Activated T-cell treated with anti-CD3 and anti-CD28 coated beads for 4 hours (primary cell): ENCODE measurements around the gene GJB3.
"Not testable (repeated sequence)": the region's sequence is repeated elsewhere in the genome, so short reads cannot be mapped to it uniquely, and the experiment has no call there.

ENCODE experiments used
- DNase-seq: peaks from one replicate; pipeline ENCODE4 v3.0.0-alpha.2; 2020

The GJB3 gene

DNA sequence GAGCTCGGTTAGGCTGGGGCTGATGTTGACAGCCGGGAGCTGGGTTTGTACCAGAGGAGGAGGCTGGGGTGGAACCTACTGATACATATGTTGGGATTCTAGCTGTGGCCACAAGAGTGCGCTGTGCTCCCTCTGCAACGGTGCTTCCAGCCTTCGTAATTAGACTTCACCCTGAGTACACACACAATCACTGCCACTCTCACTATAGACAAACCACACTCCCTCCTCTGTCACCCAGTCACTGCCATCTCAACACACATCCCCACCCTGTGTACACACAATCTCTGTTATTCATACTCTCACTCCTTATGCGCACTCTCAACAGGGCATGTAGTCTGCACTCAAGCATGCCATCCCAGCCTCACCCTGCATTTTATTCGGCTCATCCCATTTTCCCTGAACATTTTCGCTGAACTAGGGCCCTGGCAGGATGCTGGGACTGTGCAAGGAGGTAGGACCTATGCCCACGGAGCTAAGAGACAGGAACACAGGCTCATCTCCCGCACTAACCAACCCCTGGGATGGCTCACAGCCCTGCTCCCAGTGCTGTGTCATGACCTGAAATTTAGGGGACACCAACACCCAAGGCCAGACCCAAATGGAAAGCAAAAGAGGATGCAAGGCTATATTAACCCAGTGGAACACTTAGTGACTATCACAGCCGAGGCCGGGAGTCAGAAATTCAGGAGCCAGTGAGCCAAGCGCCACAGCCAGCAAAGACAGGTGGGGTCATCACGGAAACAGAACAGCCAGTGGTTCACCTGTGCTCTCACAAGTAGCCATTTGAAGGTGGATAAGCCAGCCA, 5.7 kb downstream of the GJB3 start:
- peak; percentile 40 for DNase-seq

GRCh38 chr1:34787461-34788420, 6.7 kb downstream of the GJB3 start:
- DNase-seq: no peak

- no peak for DNase-seq
Measured at GRCh38 chr1:34790985-34791384, 10.0 kb downstream of the GJB3 start.

GRCh38 chr1:34792424-34792823, 11.4 kb downstream of the GJB3 start:
- DNase-seq: no peak

GRCh38 chr1:34792868-34793727, 12.1 kb downstream of the GJB3 start, which contains the start of gene GJA4:
TSS of gene GJA4 (plus strand) at chr1:34792999. CDS start at chr1:34794214, 1,215 bp downstream.
- DNase-seq: no peak

DNA sequence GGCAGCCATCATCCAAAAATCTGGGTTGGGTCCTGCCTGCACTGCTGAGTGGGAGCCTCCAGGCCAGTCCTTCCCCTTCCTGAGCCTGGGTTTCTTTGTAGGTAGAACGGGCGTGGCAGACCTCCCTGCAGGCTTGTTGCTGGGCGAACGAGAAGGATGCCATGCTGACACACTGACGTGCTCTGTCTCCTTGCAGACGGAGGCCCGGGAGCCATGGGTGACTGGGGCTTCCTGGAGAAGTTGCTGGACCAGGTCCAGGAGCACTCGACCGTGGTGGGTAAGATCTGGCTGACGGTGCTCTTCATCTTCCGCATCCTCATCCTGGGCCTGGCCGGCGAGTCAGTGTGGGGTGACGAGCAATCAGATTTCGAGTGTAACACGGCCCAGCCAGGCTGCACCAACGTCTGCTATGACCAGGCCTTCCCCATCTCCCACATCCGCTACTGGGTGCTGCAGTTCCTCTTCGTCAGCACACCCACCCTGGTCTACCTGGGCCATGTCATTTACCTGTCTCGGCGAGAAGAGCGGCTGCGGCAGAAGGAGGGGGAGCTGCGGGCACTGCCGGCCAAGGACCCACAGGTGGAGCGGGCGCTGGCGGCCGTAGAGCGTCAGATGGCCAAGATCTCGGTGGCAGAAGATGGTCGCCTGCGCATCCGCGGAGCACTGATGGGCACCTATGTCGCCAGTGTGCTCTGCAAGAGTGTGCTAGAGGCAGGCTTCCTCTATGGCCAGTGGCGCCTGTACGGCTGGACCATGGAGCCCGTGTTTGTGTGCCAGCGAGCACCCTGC, 13.2 kb downstream of the GJB3 start:
- no peak for DNase-seq

DNA sequence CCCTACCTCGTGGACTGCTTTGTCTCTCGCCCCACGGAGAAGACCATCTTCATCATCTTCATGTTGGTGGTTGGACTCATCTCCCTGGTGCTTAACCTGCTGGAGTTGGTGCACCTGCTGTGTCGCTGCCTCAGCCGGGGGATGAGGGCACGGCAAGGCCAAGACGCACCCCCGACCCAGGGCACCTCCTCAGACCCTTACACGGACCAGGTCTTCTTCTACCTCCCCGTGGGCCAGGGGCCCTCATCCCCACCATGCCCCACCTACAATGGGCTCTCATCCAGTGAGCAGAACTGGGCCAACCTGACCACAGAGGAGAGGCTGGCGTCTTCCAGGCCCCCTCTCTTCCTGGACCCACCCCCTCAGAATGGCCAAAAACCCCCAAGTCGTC, 13.8 kb downstream of the GJB3 start:
- no peak for DNase-seq

DNA sequence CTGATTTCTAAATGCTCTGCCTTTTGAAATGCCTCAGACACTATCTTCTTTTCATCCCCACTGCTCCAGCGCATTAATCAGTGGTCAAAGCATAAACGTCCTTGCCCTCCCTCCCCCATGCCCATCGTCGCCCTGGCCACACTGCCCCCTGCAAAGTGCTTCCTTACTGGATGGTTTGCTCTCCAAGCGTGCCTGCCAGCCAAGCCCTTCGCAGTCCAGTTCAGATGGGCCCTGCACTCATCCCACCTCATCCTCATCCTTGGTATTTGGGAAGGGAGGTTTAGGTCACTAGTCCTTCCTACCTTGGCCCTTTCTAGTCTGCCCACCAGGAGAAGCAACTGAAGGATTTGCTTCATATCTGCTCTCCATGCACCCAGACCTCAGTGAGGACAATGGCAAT, 14.9 kb downstream of the GJB3 start:
- no peak for DNase-seq

DNA sequence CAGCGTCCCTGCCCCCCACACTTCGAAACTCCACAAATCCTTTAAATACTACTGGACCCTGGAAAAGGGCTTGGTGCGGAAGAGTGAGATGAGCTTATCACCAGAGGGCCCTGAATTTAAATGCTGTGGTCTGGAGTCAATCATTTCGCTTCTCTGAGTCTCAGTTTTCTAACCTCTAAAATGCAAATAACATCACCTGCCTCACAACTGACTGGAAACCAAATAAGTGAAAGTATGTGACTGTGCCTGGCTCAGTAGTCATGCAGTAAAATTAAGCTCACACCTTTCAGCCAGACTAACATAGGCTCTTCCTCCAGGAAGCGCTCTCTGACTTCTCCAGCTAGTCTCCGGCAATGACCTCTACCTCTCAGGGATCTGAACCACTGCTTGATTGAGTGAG, 16.0 kb downstream of the GJB3 start:
- DNase-seq: no peak

GRCh38 chr1:34800214-34800613, 19.2 kb downstream of the GJB3 start:
- no peak for DNase-seq

- DNase-seq: no peak
Measured at GRCh38 chr1:34803770-34804169, 22.8 kb downstream of the GJB3 start.

DNA sequence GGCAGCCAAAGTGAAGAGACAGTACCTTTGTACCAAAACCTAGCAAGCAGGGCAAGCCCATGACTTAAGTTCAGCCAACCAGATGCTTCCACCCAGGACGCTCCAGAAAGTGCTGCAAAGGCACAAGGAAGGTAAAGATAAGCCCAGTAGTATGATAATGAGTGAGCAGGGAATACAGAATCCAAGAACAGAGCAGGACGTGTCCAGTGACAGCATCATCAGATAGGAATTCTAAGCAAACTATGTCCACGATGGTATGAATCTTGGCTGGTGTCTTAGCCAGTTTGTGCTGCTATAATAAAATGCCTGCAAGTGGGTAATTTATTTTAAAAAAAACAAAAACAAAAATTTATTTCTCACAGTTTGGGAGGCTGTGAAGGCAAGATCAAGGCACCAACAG, 25.4 kb downstream of the GJB3 start:
- DNase-seq: no peak

- DNase-seq: no peak
Measured at GRCh38 chr1:34808051-34808810, 27.2 kb downstream of the GJB3 start.

DNA sequence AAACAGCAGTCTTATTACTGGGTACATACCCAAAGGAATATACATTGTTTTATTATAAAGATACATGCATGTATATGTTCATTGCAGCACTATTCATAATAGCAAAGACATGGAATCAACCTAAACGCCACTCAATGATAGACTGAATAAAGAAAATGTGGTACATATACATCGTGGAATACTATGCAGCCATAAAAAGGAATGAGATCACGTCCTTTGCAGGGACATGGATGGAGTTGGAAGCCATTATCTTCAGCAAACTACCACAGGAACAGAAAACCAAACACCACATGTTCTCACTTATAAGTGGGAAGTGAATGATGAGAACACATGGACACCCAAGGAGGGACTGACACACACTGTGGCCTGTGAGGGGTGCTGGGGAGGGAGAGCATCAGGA, 29.8 kb downstream of the GJB3 start:
- not testable (repeated sequence) for DNase-seq

- no peak for DNase-seq
Measured at GRCh38 chr1:34816332-34816731, 35.3 kb downstream of the GJB3 start.

- no peak for DNase-seq
Measured at GRCh38 chr1:34816778-34817177, 35.8 kb downstream of the GJB3 start.

GRCh38 chr1:34818862-34819261, 37.8 kb downstream of the GJB3 start:
- not testable (repeated sequence) for DNase-seq

- DNase-seq: no peak
Measured at GRCh38 chr1:34822202-34822601, 41.2 kb downstream of the GJB3 start.

DNA sequence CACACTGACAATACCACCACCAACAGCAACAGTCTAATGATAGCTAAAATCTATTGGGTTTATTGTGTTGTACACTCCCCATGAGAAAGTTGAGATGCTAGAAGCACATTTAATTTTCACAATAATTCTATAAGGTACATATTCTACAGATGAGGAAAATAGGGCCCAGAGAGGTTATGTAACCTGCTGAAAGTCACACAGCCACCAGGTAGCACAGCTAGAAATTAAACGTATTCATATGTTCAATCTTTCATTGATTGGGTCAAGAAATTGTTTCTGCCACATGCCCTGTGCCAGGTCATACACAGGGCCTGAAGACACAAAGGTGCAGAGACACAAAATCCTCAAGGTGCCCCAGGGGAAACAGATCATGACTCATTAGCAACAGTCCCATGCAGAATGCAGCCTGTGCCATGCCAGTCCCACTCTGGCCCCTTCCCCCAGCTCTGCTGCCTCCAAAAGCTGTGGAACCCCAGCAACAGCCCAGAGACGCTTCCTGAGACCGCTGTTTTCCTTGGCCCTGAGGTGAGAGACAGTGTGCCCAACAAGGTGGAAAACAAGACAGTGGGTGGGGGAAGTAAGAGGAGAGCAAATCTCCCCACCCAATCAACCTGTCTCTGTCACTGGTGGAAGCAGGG, 43.9 kb downstream of the GJB3 start:
- DNase-seq: no peak

DNA sequence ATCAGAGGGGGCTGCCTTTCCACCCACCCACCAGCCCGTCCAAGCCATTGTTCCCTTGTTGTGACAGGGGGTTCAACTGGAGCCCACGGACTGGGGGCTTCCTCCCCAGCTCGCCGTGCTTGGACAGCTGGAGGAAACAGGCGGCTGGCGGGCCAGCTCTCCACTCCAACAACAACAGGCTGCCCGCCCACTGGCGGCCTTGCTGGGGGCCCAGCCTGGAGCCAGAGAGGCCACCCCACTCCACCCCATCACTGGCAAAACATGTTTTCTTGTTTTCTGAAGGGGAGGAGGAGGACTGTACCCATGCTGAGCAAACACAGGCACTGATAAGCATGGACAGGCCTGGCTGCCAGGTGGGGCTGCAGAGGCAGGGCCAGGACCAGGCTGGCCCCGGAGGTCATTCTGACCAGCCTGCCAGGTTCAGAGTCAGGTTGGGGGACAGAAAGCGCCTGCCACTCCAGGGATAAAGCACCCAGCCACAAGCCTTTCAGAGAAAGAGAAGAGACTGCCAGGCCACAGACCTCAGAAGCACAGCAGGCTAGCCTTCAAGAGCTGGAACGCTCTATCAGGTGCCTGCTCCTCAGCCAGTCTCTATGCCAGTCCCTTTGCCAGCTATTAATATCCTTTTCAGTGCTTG, 44.6 kb downstream of the GJB3 start:
- no peak for DNase-seq
